ENCODE measurements around the gene MARK3. TPM values are rescaled to one million over a fixed set of nuclear protein-coding genes. Genes with fewer than 3 reads are reported as not detected.

Gene MARK3
- total and polyA plus RNA-seq, 2 donors (not counting 1 experiment from before 2014, with no cell fraction given): 73.0 to 142 TPM

DNA sequence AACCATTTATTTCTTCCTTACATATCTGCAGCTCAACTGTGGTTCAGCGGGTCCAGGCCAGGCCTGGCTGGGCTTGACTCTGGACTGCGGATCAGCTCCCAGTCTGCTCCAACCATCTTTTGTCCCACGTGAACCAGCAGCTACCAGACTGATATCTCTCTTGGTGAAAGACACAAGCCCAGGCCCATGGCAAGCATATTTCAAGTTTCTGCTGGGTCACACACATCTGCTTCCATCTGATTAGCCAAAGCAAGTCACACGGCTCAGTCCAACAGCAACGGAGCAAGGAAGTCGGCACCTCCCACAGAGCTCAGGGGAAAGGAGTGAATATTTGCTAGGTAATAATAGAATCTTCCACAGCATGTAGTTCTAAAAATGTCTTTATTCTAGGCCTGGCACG lies 24.7 kb upstream of the MARK3 start:
- Mint-ChIP-seq H3K9me3 (ENCODE audit: insufficient read depth) (peaks cover 14% of the 10 kb centered on the region), H3K4me1 (no peaks in the 10 kb centered on the region), H3K4me3 (no peak overlapping the region), H3K27me3 (peaks cover 36% of the 10 kb centered on the region), H3K27ac (no peak overlapping the region)
- intact Hi-C loops (cut with micrococcal nuclease): no loop called here
- no peak overlapping the region for H3K27ac ChIP-seq (ENCODE audit: low read length in 2 of 2)
- H3K9ac ChIP-seq (ENCODE audit: low read length): no peak overlapping the region
- POLR2A ChIA-PET: no interaction called here
- 98% methylated on average over 4 of the region's 7 CpGs for WGBS (ENCODE audit: insufficient coverage)
- H4K20me1 ChIP-seq (ENCODE audit: control insufficient read depth, insufficient read depth, low read length, poor library complexity, severe bottlenecking): no peaks in the 10 kb centered on the region
- H3K4me1 ChIP-seq (ENCODE audit: control insufficient read depth in 2 of 2, insufficient read depth in 2 of 2, low read length in 2 of 2): no peaks in the 10 kb centered on the region
- no peaks in the 10 kb centered on the region for H3K36me3 ChIP-seq (replicated peaks in 1 of 2; ENCODE audit: control extremely low read depth in 1 of 2, control insufficient read depth in 1 of 2, extremely low read depth in 1 of 2, insufficient read depth in 2 of 2, low read length in 1 of 2)
- no peak for DNase-seq
- no peak overlapping the region for H3K4me3 ChIP-seq (ENCODE audit: control extremely low read depth in 1 of 5, extremely low read depth in 1 of 5, insufficient read depth in 1 of 5, low read depth in 2 of 5, low read length in 4 of 5)
- no peaks in the 10 kb centered on the region for H3K79me2 ChIP-seq (ENCODE audit: control insufficient read depth, insufficient read depth, low read length)
- peaks cover 1 to 20% (median 9%) of the 10 kb centered on the region in 3 donors for H3K9me3 ChIP-seq (ENCODE audit: control extremely low read depth in 1 of 3, control insufficient read depth in 2 of 3, insufficient read depth in 1 of 3, low read length in 2 of 3)
- CTCF ChIA-PET: no interaction called here
- peaks cover 0 to 11% (median 3%) of the 10 kb centered on the region in 4 experiments for H3K27me3 ChIP-seq (replicated peaks in 1 of 4; ENCODE audit: control extremely low read depth in 1 of 4, control insufficient read depth in 3 of 4, insufficient read depth in 4 of 4, low read length in 3 of 4)
- H3K4me2 ChIP-seq (replicated peaks; ENCODE audit: low read depth, low read length, poor library complexity, severe bottlenecking): no peak overlapping the region
- TF ChIP-seq EZH2 (IDR thresholded peaks at IDR 0.05; ENCODE audit: borderline replicate concordance, insufficient read depth, low read depth, low read length, poor library complexity, severe bottlenecking): no peak
- TF ChIP-seq, protein P1, sequence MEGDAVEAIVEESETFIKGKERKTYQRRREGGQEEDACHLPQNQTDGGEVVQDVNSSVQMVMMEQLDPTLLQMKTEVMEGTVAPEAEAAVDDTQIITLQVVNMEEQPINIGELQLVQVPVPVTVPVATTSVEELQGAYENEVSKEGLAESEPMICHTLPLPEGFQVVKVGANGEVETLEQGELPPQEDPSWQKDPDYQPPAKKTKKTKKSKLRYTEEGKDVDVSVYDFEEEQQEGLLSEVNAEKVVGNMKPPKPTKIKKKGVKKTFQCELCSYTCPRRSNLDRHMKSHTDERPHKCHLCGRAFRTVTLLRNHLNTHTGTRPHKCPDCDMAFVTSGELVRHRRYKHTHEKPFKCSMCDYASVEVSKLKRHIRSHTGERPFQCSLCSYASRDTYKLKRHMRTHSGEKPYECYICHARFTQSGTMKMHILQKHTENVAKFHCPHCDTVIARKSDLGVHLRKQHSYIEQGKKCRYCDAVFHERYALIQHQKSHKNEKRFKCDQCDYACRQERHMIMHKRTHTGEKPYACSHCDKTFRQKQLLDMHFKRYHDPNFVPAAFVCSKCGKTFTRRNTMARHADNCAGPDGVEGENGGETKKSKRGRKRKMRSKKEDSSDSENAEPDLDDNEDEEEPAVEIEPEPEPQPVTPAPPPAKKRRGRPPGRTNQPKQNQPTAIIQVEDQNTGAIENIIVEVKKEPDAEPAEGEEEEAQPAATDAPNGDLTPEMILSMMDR (IDR thresholded peaks at IDR 0.05): no peak
- no peak for ATAC-seq (ENCODE audit: low read depth)
- no peak overlapping the region for H2AFZ ChIP-seq (ENCODE audit: insufficient read depth, low read depth, low read length, poor library complexity, severe bottlenecking)

DNA sequence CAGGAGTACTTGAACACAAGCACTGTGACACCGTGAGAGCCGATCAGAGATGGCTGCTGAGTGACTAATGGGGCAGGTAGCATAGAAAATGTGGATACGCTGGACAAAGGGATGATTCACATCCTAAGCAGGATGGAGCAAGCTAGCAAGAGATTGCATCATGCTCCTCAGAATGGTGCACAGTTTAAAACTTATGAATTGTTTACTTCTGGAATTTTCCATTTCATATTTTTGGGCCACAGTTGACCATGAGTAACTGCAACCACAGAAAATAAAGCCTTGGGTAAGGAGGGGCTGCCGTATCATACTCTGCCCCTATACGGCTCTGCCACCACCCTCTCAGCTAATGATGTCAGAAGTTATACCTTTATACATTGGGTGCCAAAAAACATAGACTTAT lies 23.3 kb upstream of the MARK3 start:
- H3K9me3 Mint-ChIP-seq (ENCODE audit: insufficient read depth): peaks cover 14% of the 10 kb centered on the region
- Histone ChIP-seq H3K9ac (ENCODE audit: low read length) (no peak overlapping the region), H3K27me3 (replicated peaks in 1 of 4; ENCODE audit: control extremely low read depth in 1 of 4, control insufficient read depth in 3 of 4, insufficient read depth in 4 of 4, low read length in 3 of 4) (peaks cover 0 to 11% (median 3%) of the 10 kb centered on the region in 4 experiments), H3K79me2 (ENCODE audit: control insufficient read depth, insufficient read depth, low read length) (no peaks in the 10 kb centered on the region), H3K4me2 (replicated peaks; ENCODE audit: low read depth, low read length, poor library complexity, severe bottlenecking) (no peak overlapping the region), H4K20me1 (ENCODE audit: control insufficient read depth, insufficient read depth, low read length, poor library complexity, severe bottlenecking) (no peaks in the 10 kb centered on the region), H3K27ac (ENCODE audit: low read length in 2 of 2) (no peak overlapping the region), H3K9me3 (ENCODE audit: control extremely low read depth in 1 of 3, control insufficient read depth in 2 of 3, insufficient read depth in 1 of 3, low read length in 2 of 3) (peaks cover 1 to 20% (median 9%) of the 10 kb centered on the region in 3 donors), H3K4me3 (ENCODE audit: control extremely low read depth in 1 of 5, extremely low read depth in 1 of 5, insufficient read depth in 1 of 5, low read depth in 2 of 5, low read length in 4 of 5) (no peak overlapping the region), H3K36me3 (replicated peaks in 1 of 2; ENCODE audit: control extremely low read depth in 1 of 2, control insufficient read depth in 1 of 2, extremely low read depth in 1 of 2, insufficient read depth in 2 of 2, low read length in 1 of 2) (no peaks in the 10 kb centered on the region), H3K4me1 (ENCODE audit: control insufficient read depth in 2 of 2, insufficient read depth in 2 of 2, low read length in 2 of 2) (no peaks in the 10 kb centered on the region), H2AFZ (ENCODE audit: insufficient read depth, low read depth, low read length, poor library complexity, severe bottlenecking) (no peak overlapping the region)
- TF ChIP-seq, protein P1 (IDR thresholded peaks at IDR 0.05): no peak
- no peak for TF ChIP-seq EZH2 (IDR thresholded peaks at IDR 0.05; ENCODE audit: borderline replicate concordance, insufficient read depth, low read depth, low read length, poor library complexity, severe bottlenecking)
- WGBS (ENCODE audit: insufficient coverage): 96% methylated on average over 3 of the region's 5 CpGs
- DNase-seq (no peak), ATAC-seq (ENCODE audit: low read depth) (no peak)
- no peaks in the 10 kb centered on the region for H3K4me1 Mint-ChIP-seq
- peaks cover 34% of the 10 kb centered on the region for H3K27me3 Mint-ChIP-seq
- CTCF ChIA-PET: interaction anchor here (2.3 kb wide), 1 partner anchor 29 kb away, joined by 6 read pairs; no protein-coding TSS in a partner anchor
- H3K27ac Mint-ChIP-seq: no peak overlapping the region
- intact Hi-C loops (cut with micrococcal nuclease): no loop called here
- H3K4me3 Mint-ChIP-seq: no peak overlapping the region
- POLR2A ChIA-PET: no interaction called here

Data from B cell (primary cell).